Neural progenitor cell (in vitro differentiated cells): Measurements from ENCODE around the gene HIPK2. TPM values are rescaled to one million over a fixed set of nuclear protein-coding genes. Genes with fewer than 3 reads are reported as not detected.

ENCODE experiments used
- DNase-seq: peaks from one replicate; pipeline ENCODE4 v3.0.0-alpha.2; 2016; ENCODE audit warnings: low spot score
- H2AFZ ChIP-seq: fragments of 200-600 bp; sonication (generic); replicated peaks from 2 replicates; pipeline ENCODE4 v1.6.1; 2016; ENCODE audit warnings: antibody characterized with exemption
- H3F3A ChIP-seq: fragments of 200-600 bp; sonication (generic); 2 replicates; pipeline ENCODE4 v1.6.1; 2016; ENCODE audit warnings: antibody characterized with exemption, low read depth
- H3K27ac ChIP-seq: fragments of 200-600 bp; sonication (generic); 2 replicates; pipeline ENCODE4 v1.5.1; 2016; ENCODE audit warnings: mild to moderate bottlenecking
- H3K27me3 ChIP-seq: fragments of 200-600 bp; sonication (generic); 2 replicates; pipeline ENCODE4 v1.6.1; 2016; ENCODE audit warnings: mild to moderate bottlenecking, moderate library complexity
- H3K36me3 ChIP-seq: fragments of 200-600 bp; sonication (generic); 2 replicates; pipeline ENCODE4 v1.5.1; 2016
- H3K4me1 ChIP-seq: fragments of 200-600 bp; sonication (generic); 2 replicates; pipeline ENCODE4 v1.6.1; 2016; ENCODE audit warnings: mixed run types
- H3K4me2 ChIP-seq: fragments of 200-600 bp; sonication (generic); 2 replicates; pipeline ENCODE4 v1.6.1; 2016
- H3K4me3 ChIP-seq: fragments of 200-600 bp; sonication (generic); 2 replicates; pipeline ENCODE4 v1.5.1; 2016
- H3K79me2 ChIP-seq: fragments of 200-600 bp; sonication (generic); 2 replicates; pipeline ENCODE4 v1.6.1; 2016; ENCODE audit warnings: low read depth
- H3K9ac ChIP-seq: fragments of 200-600 bp; sonication (generic); 2 replicates; pipeline ENCODE4 v1.6.1; 2016
- H3K9me3 ChIP-seq: fragments of 200-600 bp; sonication (generic); 2 replicates; pipeline ENCODE4 v1.5.1; 2016; ENCODE audit warnings: low read depth
- H4K20me1 ChIP-seq: fragments of 200-600 bp; sonication (generic); 2 replicates; pipeline ENCODE4 v1.6.1; 2016; ENCODE audit warnings: low read depth
- H3K27ac Mint-ChIP-seq: 3 replicates; pipeline ENCODE4 v1.8.0; 2021; ENCODE audit warnings: mixed read lengths
- H3K27me3 Mint-ChIP-seq: 2 replicates; pipeline ENCODE4 v1.8.0; 2022; ENCODE audit warnings: low read depth, mild to moderate bottlenecking, inconsistent platforms, moderate library complexity, mixed read lengths; ENCODE audit not compliant: insufficient read depth
- H3K36me3 Mint-ChIP-seq: 3 replicates; pipeline ENCODE4 v1.8.0; 2021; ENCODE audit warnings: mixed read lengths
- H3K4me1 Mint-ChIP-seq: 3 replicates; pipeline ENCODE4 v1.8.0; 2021; ENCODE audit warnings: mixed read lengths
- H3K4me3 Mint-ChIP-seq: 3 replicates; pipeline ENCODE4 v1.8.0; 2021; ENCODE audit warnings: mild to moderate bottlenecking, moderate library complexity, mixed read lengths
- H3K9me3 Mint-ChIP-seq: 3 replicates; pipeline ENCODE4 v1.8.0; 2020; ENCODE audit warnings: mixed read lengths
- EZH2 ChIP-seq: fragments of 200-600 bp; sonication (generic); IDR thresholded peaks from 2 replicates; pipeline ENCODE4 v1.6.1; 2017; ENCODE audit warnings: antibody characterized with exemption, mild to moderate bottlenecking, moderate library complexity
- EZH2phosphoT487 ChIP-seq: fragments of 200-600 bp; sonication (generic); IDR thresholded peaks from 2 replicates; pipeline ENCODE4 v1.6.1; 2017; ENCODE audit warnings: antibody characterized with exemption
- total RNA-seq: library from RNA; depleted of rRNA; stranded (reverse); fragments of >200 nt; gene quantifications from 2 replicates; pipeline ENCODE4 v1.2.3, GENCODE V29; 2015; ENCODE audit warnings: low replicate concordance
- TF ChIP-seq, protein P1 (sequence below): fragments of 200-600 bp; sonication (generic); IDR thresholded peaks from 2 replicates; pipeline ENCODE4 v1.5.1; 2017; ENCODE audit warnings: antibody characterized with exemption, mild to moderate bottlenecking

HIPK2 gene
- total RNA-seq, 1 donor from 2014 or later: 12.8 TPM

DNA sequence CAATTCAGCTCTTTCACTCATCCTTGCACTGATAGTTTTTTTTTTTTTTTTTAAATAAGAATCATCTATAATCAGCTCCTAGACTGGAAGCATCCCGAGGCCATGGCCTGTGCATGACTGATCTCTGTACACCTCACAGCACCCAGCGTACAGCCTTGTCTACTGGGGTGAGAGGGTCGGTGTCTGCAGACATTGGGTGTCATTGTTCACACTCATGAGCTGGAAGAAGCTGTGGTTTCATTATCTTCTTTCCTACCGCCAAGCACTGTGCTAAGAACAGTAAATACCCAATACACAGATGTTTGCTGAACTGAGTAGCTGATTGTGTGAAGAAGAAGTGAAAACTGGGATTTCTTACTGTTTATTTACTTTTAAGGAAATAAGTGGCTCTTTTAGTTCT lies 130.7 kb downstream of the HIPK2 start:
- Mint-ChIP-seq H3K36me3 (peaks cover 2% of the 10 kb centered on the region), H3K27me3 (no peaks in the 10 kb centered on the region), H3K4me3 (no peak overlapping the region), H3K9me3 (no peaks in the 10 kb centered on the region), H3K4me1 (peaks cover 34% of the 10 kb centered on the region), H3K27ac (no peak overlapping the region)
- H3K36me3 ChIP-seq: no peaks in the 10 kb centered on the region
- H3K27me3 ChIP-seq: no peaks in the 10 kb centered on the region
- no peak for DNase-seq
- TF ChIP-seq, protein P1, sequence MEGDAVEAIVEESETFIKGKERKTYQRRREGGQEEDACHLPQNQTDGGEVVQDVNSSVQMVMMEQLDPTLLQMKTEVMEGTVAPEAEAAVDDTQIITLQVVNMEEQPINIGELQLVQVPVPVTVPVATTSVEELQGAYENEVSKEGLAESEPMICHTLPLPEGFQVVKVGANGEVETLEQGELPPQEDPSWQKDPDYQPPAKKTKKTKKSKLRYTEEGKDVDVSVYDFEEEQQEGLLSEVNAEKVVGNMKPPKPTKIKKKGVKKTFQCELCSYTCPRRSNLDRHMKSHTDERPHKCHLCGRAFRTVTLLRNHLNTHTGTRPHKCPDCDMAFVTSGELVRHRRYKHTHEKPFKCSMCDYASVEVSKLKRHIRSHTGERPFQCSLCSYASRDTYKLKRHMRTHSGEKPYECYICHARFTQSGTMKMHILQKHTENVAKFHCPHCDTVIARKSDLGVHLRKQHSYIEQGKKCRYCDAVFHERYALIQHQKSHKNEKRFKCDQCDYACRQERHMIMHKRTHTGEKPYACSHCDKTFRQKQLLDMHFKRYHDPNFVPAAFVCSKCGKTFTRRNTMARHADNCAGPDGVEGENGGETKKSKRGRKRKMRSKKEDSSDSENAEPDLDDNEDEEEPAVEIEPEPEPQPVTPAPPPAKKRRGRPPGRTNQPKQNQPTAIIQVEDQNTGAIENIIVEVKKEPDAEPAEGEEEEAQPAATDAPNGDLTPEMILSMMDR: no peak
- TF ChIP-seq EZH2phosphoT487 (no peak), EZH2 (no peak)
- H3K4me1 ChIP-seq: peaks cover 20% of the 10 kb centered on the region
- peaks cover 4% of the 10 kb centered on the region for H3K79me2 ChIP-seq
- peak overlapping the region; percentile 58 for H3K4me2 ChIP-seq
- H3K27ac ChIP-seq: no peak overlapping the region
- no peak overlapping the region for H3K4me3 ChIP-seq
- H3F3A ChIP-seq: peaks cover 5% of the 10 kb centered on the region
- no peaks in the 10 kb centered on the region for H3K9me3 ChIP-seq
- H2AFZ ChIP-seq: no peak overlapping the region
- H3K9ac ChIP-seq: no peak overlapping the region
- H4K20me1 ChIP-seq: peaks cover 60% of the 10 kb centered on the region

DNA sequence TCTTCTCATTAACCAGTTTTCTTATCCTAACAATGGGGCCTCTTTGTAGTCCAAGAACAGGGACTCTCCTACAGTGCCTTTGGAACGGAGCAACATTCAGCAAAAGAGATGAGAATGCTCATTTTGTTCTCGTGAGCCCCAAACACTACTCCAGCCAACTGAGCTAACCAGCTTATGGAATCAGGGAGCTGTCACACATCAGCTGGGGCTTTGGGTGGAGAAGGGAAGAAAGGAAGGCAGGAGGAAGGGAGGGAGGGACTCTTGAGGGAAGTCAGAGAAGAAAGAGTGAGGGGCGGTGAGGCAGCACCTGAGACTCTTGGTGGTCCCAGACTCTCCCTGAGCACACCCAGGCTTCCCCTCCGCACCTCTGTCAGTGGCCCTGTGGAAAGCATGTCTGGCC lies 131.2 kb downstream of the HIPK2 start:
- H3K36me3 ChIP-seq: no peaks in the 10 kb centered on the region
- peaks cover 2% of the 10 kb centered on the region for H3K36me3 Mint-ChIP-seq
- H3K9ac ChIP-seq: no peak overlapping the region
- H3K9me3 Mint-ChIP-seq: no peaks in the 10 kb centered on the region
- no peaks in the 10 kb centered on the region for H3K9me3 ChIP-seq
- H3K4me1 Mint-ChIP-seq: peaks cover 30% of the 10 kb centered on the region
- DNase-seq: no peak
- peaks cover 5% of the 10 kb centered on the region for H3F3A ChIP-seq
- peaks cover 4% of the 10 kb centered on the region for H3K79me2 ChIP-seq
- peaks cover 17% of the 10 kb centered on the region for H3K4me1 ChIP-seq
- no peak overlapping the region for H3K27ac Mint-ChIP-seq
- TF ChIP-seq EZH2phosphoT487 (no peak), EZH2 (no peak)
- TF ChIP-seq, protein P1: no peak
- H3K27me3 ChIP-seq: no peaks in the 10 kb centered on the region
- H3K27ac ChIP-seq: no peak overlapping the region
- no peaks in the 10 kb centered on the region for H3K27me3 Mint-ChIP-seq
- no peak overlapping the region for H3K4me3 ChIP-seq
- no peak overlapping the region for H2AFZ ChIP-seq
- no peak overlapping the region for H3K4me2 ChIP-seq
- H4K20me1 ChIP-seq: peaks cover 55% of the 10 kb centered on the region
- no peak overlapping the region for H3K4me3 Mint-ChIP-seq

- peaks cover 4% of the 10 kb centered on the region for H3K79me2 ChIP-seq
- no peak overlapping the region for H3K4me2 ChIP-seq
- H3K27ac ChIP-seq: no peak overlapping the region
- Mint-ChIP-seq H3K36me3 (peaks cover 4% of the 10 kb centered on the region), H3K4me1 (peaks cover 23% of the 10 kb centered on the region), H3K27ac (no peak overlapping the region), H3K9me3 (no peaks in the 10 kb centered on the region), H3K27me3 (no peaks in the 10 kb centered on the region), H3K4me3 (no peak overlapping the region)
- no peak overlapping the region for H2AFZ ChIP-seq
- DNase-seq: peak; percentile 92
- H3F3A ChIP-seq: peaks cover 5% of the 10 kb centered on the region
- H3K36me3 ChIP-seq: no peaks in the 10 kb centered on the region
- no peaks in the 10 kb centered on the region for H3K27me3 ChIP-seq
- H3K9me3 ChIP-seq: no peaks in the 10 kb centered on the region
- TF ChIP-seq, protein P1: peak; percentile 98
- no peak for TF ChIP-seq EZH2phosphoT487
- H3K4me1 ChIP-seq: peaks cover 17% of the 10 kb centered on the region
- H4K20me1 ChIP-seq: peaks cover 50% of the 10 kb centered on the region
- H3K4me3 ChIP-seq: no peak overlapping the region
- no peak overlapping the region for H3K9ac ChIP-seq
These were observed 131.9 kb downstream of the HIPK2 start for GRCh38 chr7:139645572-139646523.
